Measurements from ENCODE around the gene MAP3K7CL.

DNA sequence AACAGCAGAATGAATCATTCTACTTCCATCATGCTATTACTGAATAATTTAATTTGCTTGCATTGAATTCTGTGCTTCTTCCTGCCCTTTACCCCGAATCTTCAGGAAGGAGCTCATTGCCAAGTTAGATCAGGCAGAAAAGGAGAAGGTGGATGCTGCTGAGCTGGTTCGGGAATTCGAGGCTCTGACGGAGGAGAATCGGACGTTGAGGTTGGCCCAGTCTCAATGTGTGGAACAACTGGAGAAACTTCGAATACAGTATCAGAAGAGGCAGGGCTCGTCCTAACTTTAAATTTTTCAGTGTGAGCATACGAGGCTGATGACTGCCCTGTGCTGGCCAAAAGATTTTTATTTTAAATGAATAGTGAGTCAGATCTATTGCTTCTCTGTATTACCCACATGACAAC lies 44.2 kb downstream of the MAP3K7CL start:
- TF ChIP-seq ZBTB21 (CRISPR knock-in tag; IDR thresholded peaks at IDR 0.05; ENCODE audit: borderline replicate concordance) (no peak), CTCF (IDR thresholded peaks at IDR 0.05) (no peak), ATF1 (CRISPR knock-in tag; IDR thresholded peaks at IDR 0.05) (no peak), ATF3 (CRISPR knock-in tag; conservative IDR thresholded peaks at IDR 0.05) (no peak), ATF2 (CRISPR knock-in tag; IDR thresholded peaks at IDR 0.05; ENCODE audit: borderline replicate concordance, low read depth) (no peak), ETV6 (CRISPR knock-in tag; IDR thresholded peaks at IDR 0.05) (no peak), ZNF138 (CRISPR knock-in tag; conservative IDR thresholded peaks at IDR 0.05) (no peak), NFE2L1 (CRISPR knock-in tag; IDR thresholded peaks at IDR 0.05) (no peak)

All from WTC11 (cell line).